ENCODE measurements around the gene SACM1L. TPM values are rescaled to one million over a fixed set of nuclear protein-coding genes. Genes with fewer than 3 reads are reported as not detected.

The SACM1L gene
- total and polyA plus RNA-seq, 2 experiments from 2014 or later = 32.8 to 37.5 TPM

DNA sequence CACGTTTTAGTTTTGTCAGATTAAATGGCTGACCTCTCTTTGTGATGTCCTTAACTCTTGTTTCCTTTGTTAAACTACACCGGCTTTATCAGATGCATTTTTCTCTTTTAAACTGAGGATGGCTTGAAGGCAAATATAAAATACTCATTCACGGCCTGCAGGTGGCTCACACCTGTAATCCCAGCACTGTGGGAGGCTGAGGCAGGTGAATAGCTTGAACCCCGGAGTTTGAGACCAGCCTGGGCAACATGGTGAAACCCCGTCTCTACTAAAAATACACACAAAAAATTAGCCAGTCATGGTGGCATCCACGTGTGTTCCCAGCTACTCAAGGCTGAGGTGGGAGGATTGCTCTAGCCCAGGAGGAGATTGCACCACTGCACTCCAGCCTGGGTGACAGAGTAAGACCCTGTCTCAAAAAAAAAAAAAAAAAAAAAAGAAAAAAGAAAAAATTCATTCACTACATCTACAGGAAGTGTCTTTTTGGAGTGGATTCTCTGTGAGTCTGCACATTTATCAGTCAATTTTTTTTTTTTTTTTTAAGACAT, 34.7 kb upstream of the SACM1L start:
- Histone ChIP-seq H3K4me1 (ENCODE audit: low read depth) (no peaks in the 10 kb centered on the region), H3K36me3 (no peaks in the 10 kb centered on the region), H3K4me3 (no peak overlapping the region), H3K27ac (no peak overlapping the region), H3K27me3 (no peaks in the 10 kb centered on the region), H3K9me3 (ENCODE audit: low read depth) (no peaks in the 10 kb centered on the region)
- DNase-seq (ENCODE audit: low read depth in 1 of 2, low spot score in 1 of 2) = no peak
- TF ChIP-seq CTCF (IDR thresholded peaks at IDR 0.05; ENCODE audit: low read depth, low read length) = no peak

DNA sequence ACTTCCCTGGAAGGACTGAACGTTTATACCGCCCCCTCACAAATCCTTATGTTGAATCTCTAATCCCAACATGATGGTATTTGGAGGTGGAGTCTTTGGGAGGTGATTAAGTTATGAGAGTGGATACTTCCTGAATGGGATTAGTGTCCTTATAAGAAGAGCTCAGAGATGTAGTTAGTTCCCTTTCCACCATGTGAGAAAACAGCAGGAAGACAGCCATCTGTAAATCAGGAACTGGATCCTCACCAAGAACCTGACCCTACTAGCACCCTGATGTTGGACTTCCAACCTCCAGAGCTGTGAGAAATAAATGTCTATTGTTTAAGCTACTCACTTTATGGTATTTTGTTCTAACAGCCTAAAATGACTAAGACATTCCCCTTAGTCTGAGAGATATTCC, 33.3 kb upstream of the SACM1L start:
- no peaks in the 10 kb centered on the region for H3K4me1 ChIP-seq (ENCODE audit: low read depth)
- no peak overlapping the region for H3K4me3 ChIP-seq
- DNase-seq (ENCODE audit: low read depth in 1 of 2, low spot score in 1 of 2) = no peak
- TF ChIP-seq CTCF (IDR thresholded peaks at IDR 0.05; ENCODE audit: low read depth, low read length) = no peak
- H3K9me3 ChIP-seq (ENCODE audit: low read depth) = no peaks in the 10 kb centered on the region
- H3K27ac ChIP-seq = no peak overlapping the region
- H3K36me3 ChIP-seq = no peaks in the 10 kb centered on the region
- H3K27me3 ChIP-seq = no peaks in the 10 kb centered on the region

GRCh38 chr3:45656575-45657363, 32.4 kb upstream of the SACM1L start:
- Histone ChIP-seq H3K27ac (no peak overlapping the region), H3K9me3 (ENCODE audit: low read depth) (no peaks in the 10 kb centered on the region), H3K36me3 (no peaks in the 10 kb centered on the region), H3K27me3 (no peaks in the 10 kb centered on the region), H3K4me1 (ENCODE audit: low read depth) (no peaks in the 10 kb centered on the region), H3K4me3 (no peak overlapping the region)
- TF ChIP-seq CTCF (IDR thresholded peaks at IDR 0.05; ENCODE audit: low read depth, low read length) = peak; percentile 88
- DNase-seq (ENCODE audit: low read depth in 1 of 2, low spot score in 1 of 2) = peak; percentile 88 to 97

GRCh38 chr3:45657853-45658252, 31.3 kb upstream of the SACM1L start:
- H3K36me3 ChIP-seq = no peaks in the 10 kb centered on the region
- no peak overlapping the region for H3K4me3 ChIP-seq
- no peak for DNase-seq (ENCODE audit: low read depth in 1 of 2, low spot score in 1 of 2)
- no peak for TF ChIP-seq CTCF (IDR thresholded peaks at IDR 0.05; ENCODE audit: low read depth, low read length)
- no peaks in the 10 kb centered on the region for H3K9me3 ChIP-seq (ENCODE audit: low read depth)
- no peak overlapping the region for H3K27ac ChIP-seq
- H3K4me1 ChIP-seq (ENCODE audit: low read depth) = no peaks in the 10 kb centered on the region
- H3K27me3 ChIP-seq = no peaks in the 10 kb centered on the region

DNA sequence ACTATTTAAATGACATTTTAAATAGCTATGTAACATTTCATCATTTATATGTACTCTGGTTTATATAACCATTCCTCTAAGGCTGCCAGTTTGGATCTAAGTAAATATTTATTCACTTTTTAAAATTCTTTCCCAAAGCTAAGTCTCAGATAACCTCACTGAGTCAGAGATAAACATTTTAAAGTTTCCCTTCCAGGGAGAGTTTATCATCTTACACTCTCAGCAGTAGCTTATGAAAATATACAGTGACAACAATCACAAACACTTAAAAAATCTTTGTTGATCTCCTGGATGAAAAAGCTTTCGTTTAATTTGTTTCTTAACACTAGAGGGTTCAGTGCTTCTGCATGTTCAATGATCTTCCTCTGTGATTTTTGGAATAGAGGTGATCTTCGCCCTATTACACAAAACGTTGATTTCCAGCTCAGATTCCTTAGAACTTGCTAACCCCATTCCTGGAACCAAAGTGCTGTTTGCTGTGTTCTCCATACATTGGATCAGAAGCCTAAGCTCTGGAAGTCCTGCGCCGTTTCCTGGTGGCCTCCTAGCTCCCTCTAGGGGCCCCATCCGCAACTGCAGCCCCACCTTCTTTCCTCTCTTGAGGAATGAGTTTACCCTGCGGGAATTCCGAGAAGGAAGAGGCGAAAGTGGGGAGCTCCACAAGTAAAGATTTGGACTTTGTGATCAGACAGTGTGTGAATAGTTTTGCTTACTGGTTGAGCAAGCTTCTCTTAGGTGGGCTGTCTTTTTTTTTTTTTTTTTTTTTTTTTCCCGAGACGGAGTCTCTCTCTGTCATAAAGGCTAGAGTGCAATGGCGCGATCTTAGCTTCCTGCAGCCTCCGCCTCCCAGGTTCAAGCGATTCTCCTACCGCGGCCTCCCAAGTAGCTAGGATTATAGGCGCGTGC, 29.3 kb upstream of the SACM1L start:
- H3K4me1 ChIP-seq (ENCODE audit: low read depth) = no peaks in the 10 kb centered on the region
- H3K9me3 ChIP-seq (ENCODE audit: low read depth) = no peaks in the 10 kb centered on the region
- no peaks in the 10 kb centered on the region for H3K36me3 ChIP-seq
- no peak overlapping the region for H3K27ac ChIP-seq
- H3K4me3 ChIP-seq = no peak overlapping the region
- peak; percentile 64 to 80 for DNase-seq (ENCODE audit: low read depth in 1 of 2, low spot score in 1 of 2)
- peak; percentile 99 for TF ChIP-seq CTCF (IDR thresholded peaks at IDR 0.05; ENCODE audit: low read depth, low read length)
- no peaks in the 10 kb centered on the region for H3K27me3 ChIP-seq
